HepG2 (cell line): Measurements from ENCODE around the gene FIBCD1. TPM values are rescaled to one million over a fixed set of nuclear protein-coding genes. Genes with fewer than 3 reads are reported as not detected.

Experiments used
- ATAC-seq: fragments of 200-7000 bp; cut with Tn5 transposase; 3 replicates; pipeline ENCODE4 v1.9.1; 2020; ENCODE audit warnings: mild to moderate bottlenecking, moderate library complexity
- BruUV-seq: library from RNA; stranded (reverse); fragments of 400-500 nt; replicated peaks from 2 replicates; lab custom pipeline; 2021; lab: Mats Ljungman, UMichigan
- CTCF ChIA-PET: fragments of 300-600 bp; formaldehyde crosslinking; extraction: SDS; loops from one replicate; lab custom pipeline; 2021; ENCODE audit warnings: low total read pairs, inconsistent platforms, low intra/inter-chr PET ratio; lab: Yijun Ruan, JAX
- POLR2A ChIA-PET: fragments of 350-600 bp; sonication (Branson Sonifier 250); formaldehyde crosslinking; loops from one replicate; lab custom pipeline; 2020; ENCODE audit warnings: antibody characterized with exemption, inconsistent platforms; lab: Yijun Ruan, JAX
- DNase-seq: peaks from one replicate; pipeline ENCODE4 v3.0.0-alpha.2; 2015; ENCODE audit warnings: low spot score
- FAIRE-seq: peaks from 3 replicates; lab custom pipeline; 2011; peaks lifted over from hg19 to GRCh38; lab: Jason Lieb, UNC
- H2AFZ ChIP-seq: one replicate; pipeline ENCODE4 v1.6.1; 2011; ENCODE audit warnings: low read length, inconsistent platforms
- H3K27ac ChIP-seq: fragments of 300-600 bp; 3 replicates; pipeline ENCODE4 v1.8.0; 2011; ENCODE audit warnings: mixed run types, mild to moderate bottlenecking, mixed read lengths, low read length, inconsistent platforms; ENCODE audit not compliant: insufficient read depth; ENCODE audit errors: extremely low read length
- H3K27me3 ChIP-seq, 2 experiments: fragments of 200-600 bp in 1 of 2; 2 replicates in 1 of 2; 3 replicates in 1 of 2; pipeline versions ENCODE4 v1.6.0 to v1.8.0; 2011; ENCODE audit warnings: low read length in 2 of 2, mild to moderate bottlenecking in 2 of 2, moderate library complexity in 2 of 2, inconsistent platforms in 1 of 2; ENCODE audit not compliant: insufficient read depth in 2 of 2, control insufficient read depth in 1 of 2
- H3K36me3 ChIP-seq, 2 experiments: fragments of 200-600 bp in 1 of 2; replicated peaks in 1 of 2; 2 replicates in 1 of 2; 3 replicates in 1 of 2; pipeline versions ENCODE4 v1.5.1 to v1.8.0; 2011; ENCODE audit warnings: low read length in 2 of 2, inconsistent platforms in 1 of 2; ENCODE audit not compliant: insufficient read depth in 2 of 2, control insufficient read depth in 1 of 2
- H3K4me1 ChIP-seq: 2 replicates; pipeline ENCODE4 v1.5.1; 2012; ENCODE audit warnings: low read length, inconsistent platforms; ENCODE audit not compliant: insufficient read depth
- H3K4me2 ChIP-seq: 2 replicates; pipeline ENCODE4 v1.6.0; 2011; ENCODE audit warnings: low read depth, low read length, inconsistent platforms
- H3K4me3 ChIP-seq, 3 experiments: fragments of 200-600 bp in 1 of 3; sonication (generic), shearing (Covaris generic) in 1 of 3; replicated peaks in 1 of 3; 2 replicates each; pipeline ENCODE4 v1.5.1; 2011 to 2016; ENCODE audit warnings: low read length in 3 of 3, inconsistent platforms in 2 of 3, low read depth in 2 of 3, mild to moderate bottlenecking in 2 of 3, control low read depth in 1 of 3, mixed read lengths in 1 of 3; ENCODE audit not compliant: insufficient read depth in 1 of 3
- H3K79me2 ChIP-seq: one replicate; pipeline ENCODE4 v1.6.1; 2011; ENCODE audit warnings: low read length, inconsistent platforms; ENCODE audit not compliant: insufficient read depth
- H3K9ac ChIP-seq: 2 replicates; pipeline ENCODE4 v1.6.0; 2011; ENCODE audit warnings: mild to moderate bottlenecking, low read depth, low read length, inconsistent platforms; ENCODE audit not compliant: insufficient read depth
- H3K9me3 ChIP-seq: 2 replicates; pipeline ENCODE4 v1.5.1; 2012; ENCODE audit warnings: mild to moderate bottlenecking, low read length
- H4K20me1 ChIP-seq: 2 replicates; pipeline ENCODE4 v1.6.0; 2011; ENCODE audit warnings: inconsistent platforms, mild to moderate bottlenecking, low read length, moderate library complexity; ENCODE audit not compliant: insufficient read depth
- ELF3 ChIP-seq: IDR thresholded peaks from 2 replicates; pipeline ENCODE4 v1.6.1; 2016; ENCODE audit warnings: missing genetic modification reagents, missing compliant biosample characterization
- HDAC2 ChIP-seq: sonication (generic); formaldehyde crosslinking; IDR thresholded peaks from 2 replicates; pipeline ENCODE4 v1.4.0; 2020; ENCODE audit warnings: missing genetic modification reagents
- HNRNPK ChIP-seq: fragments of 200-400 bp; formaldehyde crosslinking; IDR thresholded peaks from 2 replicates; pipeline ENCODE4 v1.6.1; 2018; ENCODE audit warnings: low read length, low read depth, moderate library complexity, mild to moderate bottlenecking; ENCODE audit not compliant: poor library complexity, severe bottlenecking
- KLF6 ChIP-seq: IDR thresholded peaks from 2 replicates; pipeline ENCODE4 v1.8.0; 2016; ENCODE audit warnings: missing biosample characterization, missing genetic modification reagents
- NFKBIZ ChIP-seq: IDR thresholded peaks from 2 replicates; pipeline ENCODE4 v1.6.1; 2018; ENCODE audit warnings: missing genetic modification reagents, missing compliant biosample characterization
- TAF15 ChIP-seq: fragments of 200-400 bp; formaldehyde crosslinking; IDR thresholded peaks from one replicate; pipeline ENCODE4 v1.6.1; 2018; ENCODE audit warnings: mild to moderate bottlenecking, low read depth, low read length; ENCODE audit not compliant: poor library complexity, severe bottlenecking
- TFDP2 ChIP-seq: sonication (generic); formaldehyde crosslinking; IDR thresholded peaks from 2 replicates; pipeline ENCODE4 v1.4.0; 2020; ENCODE audit warnings: missing genetic modification reagents
- ZNF768 ChIP-seq: sonication (generic); formaldehyde crosslinking; IDR thresholded peaks from 2 replicates; pipeline ENCODE4 v1.4.0; 2020; ENCODE audit warnings: missing genetic modification reagents
- WGBS: methylation state at CpG from one replicate; pipeline ENCODE4 v1.1.6; 2017; ENCODE audit warnings: low lambda C conversion rate; 5-methylcytosine and 5-hydroxymethylcytosine counted together
- in situ Hi-C: cut with HindIII; loops from 2 replicates; pipeline ENCODE4 v1.10.0; 2017; ENCODE audit warnings: low pct_unique_long_range_greater_than_20kb; ENCODE audit not compliant: extremely low pct_ligation_motif_present
- intact Hi-C: fragments of 100-400 bp; cut with micrococcal nuclease; formaldehyde crosslinking; loops from one replicate; pipeline ENCODE4 v1.10.0; 2022; ENCODE audit not compliant: unreplicated experiment
- polyA plus RNA-seq, 8 experiments: library from polyadenylated mRNA; depleted of rRNA in 3 of 8; stranded (reverse) in 7 of 8; unstranded in 1 of 8; fragments of >200 nt; fragmentation: Illumina TruSeq in 4 of 8; extraction: Trizol in 4 of 8; gene quantifications; 2 replicates each; pipeline versions ENCODE4 v1.2.1 to v1.2.3, GENCODE V29; 2011 to 2016; ENCODE audit warnings: low read depth in 4 of 8, missing spikeins in 1 of 8, mixed read lengths in 1 of 8; ENCODE audit not compliant: insufficient read depth in 1 of 8
- total RNA-seq, 5 experiments: library from RNA; depleted of rRNA; stranded (reverse); fragments of >200 nt; fragmentation: Illumina TruSeq; extraction: Trizol; gene quantifications; 2 replicates each; pipeline ENCODE4 v1.2.3, GENCODE V29; 2016; ENCODE audit warnings: low read depth in 1 of 5

FIBCD1 gene
- total and polyA plus RNA-seq, 2 of the 13 experiments (the other 11 are each of a cell fraction or from before 2014, with no cell fraction given), result 0.55 to 0.89 TPM

GRCh38 chr9:130892477-130893304, 46.4 kb downstream of the FIBCD1 start:
- ChIA-PET CTCF (no interaction called here), POLR2A (no interaction called here)
- FAIRE-seq, result no peak
- Histone ChIP-seq H3K36me3 (peaks cover 1 to 19% of the 10 kb centered on the region in 2 experiments; a peak in 2 of 5 replicates), H3K27ac (no peak overlapping the region), H3K9ac (no peak overlapping the region), H3K79me2 (no peaks in the 10 kb centered on the region), H3K9me3 (no peaks in the 10 kb centered on the region), H4K20me1 (no peaks in the 10 kb centered on the region), H3K4me3 (no peak overlapping the region), H3K27me3 (peaks cover 4 to 16% of the 10 kb centered on the region in 2 experiments; a peak in 3 of 5 replicates), H3K4me2 (no peak overlapping the region), H2AFZ (no peak overlapping the region), H3K4me1 (no peaks in the 10 kb centered on the region)
- TF ChIP-seq HNRNPK, result no peak
- TF ChIP-seq NFKBIZ, result no peak
- no peak for TF ChIP-seq ELF3
- no peak for TF ChIP-seq ZNF768 (CRISPR knock-in tag)
- TF ChIP-seq TFDP2 (CRISPR knock-in tag), result no peak
- no peak for TF ChIP-seq TAF15
- TF ChIP-seq HDAC2 (CRISPR knock-in tag), result no peak
- no peak for TF ChIP-seq KLF6 (CRISPR knock-in tag)
- in situ Hi-C loops, result loop anchor here (10.0 kb wide), 1 partner anchor 102 kb away; no protein-coding TSS in a partner anchor
- 95% methylated on average over 24 of the region's 24 CpGs for WGBS
- DNase-seq, result no peak
- ATAC-seq, result no peak
- intact Hi-C loops, result no loop called here
- BruUV-seq, result no TSS peak
